Measurements from ENCODE around the gene SH3BP5.

SH3BP5 gene

DNA sequence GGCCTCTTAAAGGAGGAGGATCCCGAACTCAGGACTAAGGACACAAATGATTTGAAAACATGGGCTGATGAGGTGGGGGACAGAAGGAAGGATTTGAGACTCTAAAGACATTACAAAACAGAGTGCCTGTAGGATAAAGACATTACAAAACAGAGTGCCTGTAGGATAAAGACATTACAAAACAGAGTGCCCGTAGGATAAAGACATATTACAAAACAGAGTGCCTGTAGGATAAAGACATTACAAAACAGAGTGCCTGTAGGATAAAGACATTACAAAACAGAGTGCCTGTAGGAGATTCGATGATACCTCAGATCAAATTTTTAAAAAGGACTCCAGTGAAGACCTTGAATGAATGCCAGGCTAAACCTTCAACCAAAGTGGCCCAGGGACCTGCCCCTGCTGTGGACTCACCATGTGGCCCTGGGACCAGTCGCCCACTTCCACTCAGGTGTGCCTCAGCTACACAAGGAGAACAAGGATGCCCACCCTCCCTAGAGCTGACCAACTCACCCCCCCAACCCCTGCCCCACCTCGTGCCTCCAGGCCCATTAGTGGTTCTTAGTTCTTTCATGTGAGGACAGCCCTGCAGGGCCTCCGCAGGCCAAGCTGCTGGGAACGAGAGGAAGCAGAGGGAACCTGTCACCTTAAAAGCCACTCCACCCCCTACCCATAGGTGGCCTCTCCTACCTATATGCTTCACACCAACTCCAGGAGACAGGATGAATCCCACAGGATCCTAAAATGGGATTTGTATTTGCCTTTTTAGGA, 59.8 kb downstream of the SH3BP5 start:
- DNase-seq = no peak
- H3K27me3 Mint-ChIP-seq = peaks cover 10% of the 10 kb centered on the region
- H3K36me3 Mint-ChIP-seq (ENCODE audit: low read depth) = peaks cover 2% of the 10 kb centered on the region
- H3K9me3 Mint-ChIP-seq = no peaks in the 10 kb centered on the region
- no peak for ATAC-seq
- H3K4me1 Mint-ChIP-seq = peaks cover 77% of the 10 kb centered on the region
- H3K27ac Mint-ChIP-seq = peak overlapping the region; percentile 53
- H3K4me3 Mint-ChIP-seq = no peak overlapping the region

DNA sequence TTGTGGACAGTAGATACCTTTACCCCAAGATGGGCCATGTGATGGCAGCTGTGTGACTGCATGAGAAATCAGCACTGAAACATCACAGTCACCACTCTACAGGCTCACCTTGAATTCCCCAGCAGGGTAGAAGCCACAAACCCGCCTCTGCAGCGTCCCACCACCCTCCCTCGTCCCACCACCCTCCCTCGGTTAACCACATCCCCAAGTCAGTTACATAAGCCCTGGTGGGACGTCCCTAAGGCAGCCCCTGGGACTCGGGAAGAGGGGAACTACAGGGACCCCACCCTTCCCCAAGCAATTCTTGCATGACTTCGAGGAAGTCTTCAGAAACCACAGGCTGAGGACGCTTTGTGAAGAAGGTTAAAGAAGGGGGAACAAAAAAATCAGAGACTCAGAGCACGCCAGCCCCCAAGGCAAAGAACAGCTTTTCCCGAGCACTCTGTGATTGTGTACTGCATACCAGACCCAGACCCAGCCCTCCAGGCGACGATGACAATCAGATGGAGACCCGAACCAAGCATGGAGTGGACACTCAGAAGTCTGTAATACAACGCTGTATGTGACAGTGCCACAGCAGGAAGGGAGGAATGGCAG, 60.5 kb downstream of the SH3BP5 start:
- Mint-ChIP-seq H3K4me3 (peak overlapping the region; percentile 62), H3K36me3 (ENCODE audit: low read depth) (peaks cover 2% of the 10 kb centered on the region), H3K27ac (peak overlapping the region; percentile 53), H3K27me3 (peaks cover 10% of the 10 kb centered on the region), H3K9me3 (no peaks in the 10 kb centered on the region), H3K4me1 (peaks cover 77% of the 10 kb centered on the region)
- peak; percentile 53 for ATAC-seq
- DNase-seq = peak; percentile 74

DNA sequence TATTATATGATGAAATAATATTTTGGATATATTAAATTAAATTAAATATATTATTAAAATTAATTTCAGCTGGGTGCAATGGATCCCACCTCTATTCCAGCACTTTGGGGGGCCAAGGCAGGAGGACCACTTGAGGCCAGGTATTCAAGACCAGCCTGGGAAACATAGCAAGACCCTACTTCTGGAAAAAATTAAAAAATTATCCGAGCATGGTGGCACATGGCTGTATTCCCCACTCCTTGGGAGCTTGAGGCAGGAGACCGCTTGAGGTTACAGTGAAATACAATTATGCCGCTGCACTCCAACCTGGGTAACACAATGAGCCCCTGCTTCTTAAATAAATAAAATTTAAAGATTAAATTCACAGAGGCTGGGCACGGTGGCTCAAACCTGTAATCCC, 61.4 kb downstream of the SH3BP5 start:
- Mint-ChIP-seq H3K27me3 (peaks cover 10% of the 10 kb centered on the region), H3K4me3 (no peak overlapping the region), H3K9me3 (no peaks in the 10 kb centered on the region), H3K4me1 (peaks cover 71% of the 10 kb centered on the region), H3K27ac (no peak overlapping the region), H3K36me3 (ENCODE audit: low read depth) (peaks cover 2% of the 10 kb centered on the region)
- DNase-seq (no peak), ATAC-seq (no peak)

DNA sequence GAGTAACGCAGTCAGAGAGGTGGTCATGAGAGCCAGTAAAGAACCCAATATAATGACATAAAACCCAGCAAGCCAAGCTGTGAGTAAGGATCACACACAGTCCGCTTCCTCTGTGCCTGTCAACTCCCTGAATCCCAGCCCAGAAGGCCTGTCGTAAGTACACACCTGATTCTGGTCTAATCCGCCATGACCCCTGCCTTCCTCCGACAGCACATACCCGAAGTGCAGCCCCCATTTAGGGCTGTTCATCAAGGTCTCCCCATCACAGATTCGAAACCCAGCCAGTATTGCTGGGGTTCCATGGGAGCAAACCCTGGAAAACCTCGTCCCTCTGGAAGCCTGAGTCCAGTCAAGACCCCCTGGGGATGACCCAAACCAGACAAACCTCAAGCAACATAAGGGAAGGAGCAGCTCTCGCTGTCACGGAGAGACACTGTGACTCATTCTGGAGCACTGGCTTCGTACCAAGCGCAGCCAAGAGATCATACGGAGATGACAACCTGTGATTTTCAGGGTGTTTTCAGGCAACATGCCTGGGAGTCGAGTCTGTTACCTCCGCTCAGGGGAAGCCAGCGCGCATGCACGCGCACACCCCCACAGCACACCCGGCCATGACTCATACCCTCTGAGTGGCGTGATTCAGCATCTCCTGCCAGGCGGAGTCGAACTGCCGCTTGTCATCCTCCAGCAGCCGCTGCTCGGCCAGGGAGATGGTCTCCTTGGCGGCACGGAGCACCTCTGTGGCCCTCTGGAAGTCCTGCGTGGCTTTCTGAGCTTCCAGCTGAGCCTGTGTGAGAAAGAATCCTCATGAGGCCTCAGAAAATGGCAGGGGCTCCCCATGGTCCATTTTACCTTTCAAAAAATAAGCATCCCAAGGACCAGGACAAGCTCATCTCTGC, 63.0 kb downstream of the SH3BP5 start:
- H3K4me1 Mint-ChIP-seq = peaks cover 58% of the 10 kb centered on the region
- DNase-seq (peak; percentile 82), ATAC-seq (peak; percentile 87)
- H3K27ac Mint-ChIP-seq = peak overlapping the region; percentile 72
- no peaks in the 10 kb centered on the region for H3K9me3 Mint-ChIP-seq
- peak overlapping the region; percentile 35 for H3K4me3 Mint-ChIP-seq
- no peaks in the 10 kb centered on the region for H3K36me3 Mint-ChIP-seq (ENCODE audit: low read depth)
- peaks cover 10% of the 10 kb centered on the region for H3K27me3 Mint-ChIP-seq

DNA sequence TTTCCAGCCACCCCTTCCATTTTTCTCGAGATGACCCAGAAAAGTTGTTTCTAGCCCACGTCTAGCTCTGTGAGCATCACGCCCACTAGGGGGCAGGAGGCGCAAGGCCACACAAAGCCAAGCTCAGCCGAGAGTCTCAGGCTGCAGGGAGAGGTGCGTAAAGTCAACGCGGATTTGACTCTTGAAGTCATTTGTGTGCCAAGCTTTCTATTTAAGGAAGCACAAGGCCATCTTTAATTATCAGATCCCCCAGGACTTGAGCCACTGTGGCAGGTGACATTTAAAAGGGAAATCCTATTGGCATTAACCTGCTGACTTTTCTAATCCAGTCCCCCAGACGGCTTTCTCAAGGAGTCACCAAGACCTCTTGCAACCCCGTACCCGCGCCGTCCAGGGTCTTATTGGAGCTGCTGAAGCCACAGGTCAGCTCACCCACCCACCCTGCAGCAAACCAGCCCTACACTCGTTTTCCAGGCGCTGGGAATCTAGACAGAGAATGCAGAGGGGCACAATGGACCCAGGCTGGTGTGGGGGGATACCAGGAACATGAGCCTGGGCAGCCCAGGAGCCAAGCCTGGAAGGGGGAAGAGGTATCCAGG, 64.3 kb downstream of the SH3BP5 start:
- Mint-ChIP-seq H3K4me1 (peaks cover 49% of the 10 kb centered on the region), H3K36me3 (ENCODE audit: low read depth) (no peaks in the 10 kb centered on the region), H3K4me3 (no peak overlapping the region), H3K27me3 (peaks cover 9% of the 10 kb centered on the region), H3K9me3 (no peaks in the 10 kb centered on the region), H3K27ac (no peak overlapping the region)
- ATAC-seq (peak; percentile 45), DNase-seq (peak; percentile 85)

DNA sequence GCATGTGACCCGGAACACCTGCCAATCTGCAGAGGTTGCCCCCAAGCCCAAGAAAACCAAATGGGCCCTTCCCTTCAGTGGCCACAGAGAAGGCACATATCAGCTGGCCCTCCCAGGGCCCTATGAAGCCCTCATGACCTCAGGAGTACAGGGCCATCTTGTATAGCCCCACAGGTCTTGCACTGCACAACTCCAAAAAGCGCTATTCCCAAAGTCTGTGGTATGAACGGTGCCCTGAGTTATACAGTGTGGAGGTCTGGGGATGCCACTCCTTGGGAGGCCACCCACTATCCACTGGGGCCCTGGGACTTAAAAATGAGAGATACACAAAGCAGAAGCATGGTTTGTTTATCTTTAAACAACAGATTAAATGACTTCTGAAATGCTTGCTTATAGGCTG, 64.9 kb downstream of the SH3BP5 start:
- no peak for DNase-seq
- Mint-ChIP-seq H3K27me3 (peaks cover 5% of the 10 kb centered on the region), H3K9me3 (no peaks in the 10 kb centered on the region), H3K4me1 (peaks cover 44% of the 10 kb centered on the region), H3K27ac (no peak overlapping the region), H3K4me3 (no peak overlapping the region), H3K36me3 (ENCODE audit: low read depth) (no peaks in the 10 kb centered on the region)
- ATAC-seq = no peak

DNA sequence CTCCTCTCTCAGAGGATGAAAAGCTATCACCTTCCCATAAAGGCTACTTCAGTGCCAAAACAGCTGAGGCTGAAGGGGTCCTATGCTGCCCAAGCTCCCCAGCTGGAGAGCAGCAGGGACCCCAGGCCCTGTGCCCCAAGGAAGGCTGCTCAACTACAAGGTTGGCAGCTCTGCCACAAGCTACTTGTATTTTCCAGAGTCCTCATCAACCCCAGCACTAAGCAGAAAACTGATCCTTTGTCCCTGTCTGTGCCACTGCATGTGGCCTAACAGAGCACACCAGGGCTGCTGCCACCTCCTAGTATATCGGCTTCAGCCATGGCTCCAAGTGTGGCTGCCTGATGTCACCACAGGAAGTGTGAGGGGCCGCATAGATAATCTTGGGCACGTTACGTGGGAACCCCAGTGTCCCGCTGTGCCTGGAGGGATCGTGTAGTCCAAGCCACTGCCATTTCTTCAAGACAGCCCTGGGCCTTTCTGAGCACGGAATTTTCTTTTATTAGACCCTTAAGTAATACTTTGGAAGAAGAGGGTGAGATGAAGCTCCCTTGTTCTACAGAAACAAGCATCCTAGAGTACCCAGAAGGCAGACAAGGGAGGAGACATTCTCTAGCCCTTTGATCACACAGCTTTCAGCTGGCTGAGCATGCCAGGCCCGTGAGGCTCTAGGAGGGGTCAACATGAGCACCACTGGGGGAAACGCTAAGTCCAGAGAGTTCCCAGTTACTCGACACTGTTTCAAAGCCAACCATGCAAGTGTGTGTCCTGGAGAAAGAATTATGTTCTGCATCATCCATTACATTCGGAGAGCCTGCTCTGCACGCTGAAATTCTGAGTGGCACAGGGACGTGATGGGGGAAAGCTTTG, 65.6 kb downstream of the SH3BP5 start:
- no peak for ATAC-seq
- Mint-ChIP-seq H3K36me3 (ENCODE audit: low read depth) (no peaks in the 10 kb centered on the region), H3K27ac (peak overlapping the region; percentile 21), H3K4me1 (peaks cover 36% of the 10 kb centered on the region), H3K27me3 (no peaks in the 10 kb centered on the region), H3K9me3 (no peaks in the 10 kb centered on the region), H3K4me3 (no peak overlapping the region)
- no peak for DNase-seq

DNA sequence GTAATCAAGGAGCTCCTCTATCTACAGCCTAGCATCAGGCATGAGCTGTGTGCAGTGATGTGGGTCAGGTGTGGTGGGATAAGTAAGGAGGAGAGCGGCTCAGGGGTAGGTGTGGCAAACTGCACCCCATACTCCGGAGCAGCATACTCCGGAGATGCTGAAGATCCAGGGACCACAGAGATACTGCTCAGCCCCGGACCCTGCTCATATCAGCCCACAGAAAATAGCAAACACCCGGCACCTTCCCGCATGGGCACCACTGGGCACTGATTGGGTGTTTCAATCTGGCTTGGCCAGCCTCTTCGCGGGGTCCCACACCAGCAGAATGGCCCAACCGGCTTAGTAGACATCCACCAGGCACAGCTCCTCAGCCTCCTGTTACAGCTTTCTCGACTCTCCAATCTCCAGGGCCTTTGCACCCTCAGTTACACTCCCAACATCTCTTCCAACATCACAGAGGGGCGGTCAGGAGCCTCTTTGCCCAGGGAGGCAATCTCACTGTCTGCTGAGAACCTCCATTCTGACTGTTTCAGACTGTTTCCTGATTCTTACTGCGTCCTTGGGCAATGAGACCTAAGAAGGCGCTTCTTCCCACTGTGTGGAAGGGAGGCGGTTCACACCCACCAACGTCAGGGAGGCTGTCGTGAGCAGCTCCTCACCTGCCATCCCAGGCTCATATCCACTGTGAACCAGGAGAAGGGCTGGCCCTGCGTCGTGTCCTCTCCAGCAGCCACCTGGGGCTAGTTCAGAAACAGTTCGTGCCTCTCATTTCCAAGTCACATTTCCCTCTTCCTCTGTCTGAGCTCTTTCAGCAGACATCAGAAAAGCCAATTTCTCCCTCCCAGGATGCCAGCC, 66.5 kb downstream of the SH3BP5 start:
- ATAC-seq (no peak), DNase-seq (no peak)
- no peak overlapping the region for H3K4me3 Mint-ChIP-seq
- H3K27ac Mint-ChIP-seq = peak overlapping the region; percentile 21
- no peaks in the 10 kb centered on the region for H3K27me3 Mint-ChIP-seq
- no peaks in the 10 kb centered on the region for H3K36me3 Mint-ChIP-seq (ENCODE audit: low read depth)
- no peaks in the 10 kb centered on the region for H3K9me3 Mint-ChIP-seq
- peaks cover 32% of the 10 kb centered on the region for H3K4me1 Mint-ChIP-seq

DNA sequence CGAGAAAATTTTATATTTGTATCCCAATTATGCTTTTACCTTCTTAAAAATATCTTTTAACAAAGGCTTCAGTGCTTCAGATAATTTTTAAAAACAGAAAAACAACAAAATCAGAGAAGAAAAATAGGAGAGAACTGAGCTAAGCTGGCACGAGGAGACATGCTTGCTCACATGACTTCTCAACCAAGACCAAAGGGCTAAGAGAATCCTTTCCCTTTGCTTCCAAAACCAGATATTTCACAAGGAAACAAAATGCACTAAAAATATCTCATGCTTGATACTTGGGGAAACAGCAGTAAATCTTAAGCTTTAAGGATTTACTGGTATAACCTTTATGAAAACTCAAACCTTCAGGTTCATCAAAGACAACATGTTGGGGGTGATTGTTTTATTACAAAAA, 67.9 kb downstream of the SH3BP5 start:
- Mint-ChIP-seq H3K27me3 (no peaks in the 10 kb centered on the region), H3K9me3 (no peaks in the 10 kb centered on the region), H3K27ac (no peak overlapping the region), H3K4me3 (no peak overlapping the region), H3K36me3 (ENCODE audit: low read depth) (no peaks in the 10 kb centered on the region), H3K4me1 (peaks cover 19% of the 10 kb centered on the region)
- DNase-seq (no peak), ATAC-seq (no peak)

DNA sequence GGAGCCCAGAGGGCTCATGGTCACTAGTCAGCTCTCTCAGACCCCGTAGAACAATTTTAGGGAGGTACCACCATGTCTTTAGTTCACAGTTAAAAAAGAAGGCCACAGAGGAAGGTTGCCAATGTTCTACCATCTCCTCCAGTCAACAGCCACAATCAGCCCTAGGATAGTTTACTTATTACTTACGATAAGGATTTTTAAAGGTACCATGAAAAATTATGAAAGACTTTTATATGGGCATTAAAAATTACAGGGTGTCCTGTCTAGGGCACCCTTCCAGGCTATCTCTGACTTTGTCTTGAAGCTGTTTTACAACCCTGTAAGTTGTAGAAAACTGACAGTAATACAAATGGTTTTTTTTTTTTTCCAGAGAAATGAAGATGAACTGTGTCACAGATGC, 68.5 kb downstream of the SH3BP5 start:
- H3K9me3 Mint-ChIP-seq = no peaks in the 10 kb centered on the region

DNA sequence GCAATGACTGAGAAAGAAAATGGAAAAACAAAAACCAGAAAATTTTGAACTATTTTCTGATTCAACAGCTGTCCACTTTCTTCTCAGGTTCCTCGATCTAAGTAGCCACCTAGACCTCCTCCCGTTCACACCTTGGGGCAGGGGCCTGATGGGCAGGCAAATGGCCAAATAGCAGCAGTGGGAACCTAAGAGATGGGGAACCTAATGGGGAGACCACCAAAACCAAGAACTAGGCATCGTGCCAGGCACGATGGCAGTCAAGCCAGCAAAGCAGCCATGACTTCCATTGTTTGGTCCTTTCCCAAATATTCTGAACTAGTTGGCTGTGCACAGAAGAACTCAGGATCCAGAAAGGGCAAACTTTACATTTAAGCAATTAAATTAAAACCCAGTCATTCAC, 69.3 kb downstream of the SH3BP5 start:
- H3K4me1 Mint-ChIP-seq = peaks cover 6% of the 10 kb centered on the region
- ATAC-seq = no peak
- no peak overlapping the region for H3K27ac Mint-ChIP-seq

More for the DNA sequence above, 68.5 kb downstream of the SH3BP5 start:
- H3K4me1 Mint-ChIP-seq = peaks cover 14% of the 10 kb centered on the region
- no peak for DNase-seq
- no peak overlapping the region for H3K4me3 Mint-ChIP-seq
- no peak for ATAC-seq
- no peak overlapping the region for H3K27ac Mint-ChIP-seq
- no peaks in the 10 kb centered on the region for H3K27me3 Mint-ChIP-seq
- H3K36me3 Mint-ChIP-seq (ENCODE audit: low read depth) = peaks cover 3% of the 10 kb centered on the region

DNA sequence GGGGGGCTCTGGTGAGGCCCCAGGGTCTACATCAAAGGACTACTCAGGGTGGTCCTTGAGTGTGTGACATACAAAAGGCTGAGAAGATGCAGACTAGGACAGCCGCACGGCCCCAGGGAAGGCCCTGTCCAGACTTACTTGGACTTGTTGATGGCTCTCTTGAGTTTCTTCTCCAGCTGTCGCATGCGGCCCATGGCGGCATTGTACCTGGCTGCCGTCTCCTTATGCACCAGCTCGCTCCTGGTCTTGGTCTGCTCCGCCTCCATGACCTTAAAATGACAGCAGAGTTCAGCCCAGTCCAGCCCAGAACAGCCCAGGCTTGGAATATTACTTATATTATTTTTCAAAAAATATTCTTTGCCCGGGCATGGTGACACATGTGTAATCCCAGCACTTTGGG, 70.4 kb downstream of the SH3BP5 start:
- no peak for ATAC-seq
- Mint-ChIP-seq H3K36me3 (ENCODE audit: low read depth) (peaks cover 8% of the 10 kb centered on the region), H3K4me1 (peaks cover 2% of the 10 kb centered on the region), H3K9me3 (no peaks in the 10 kb centered on the region), H3K27me3 (no peaks in the 10 kb centered on the region), H3K4me3 (no peak overlapping the region), H3K27ac (no peak overlapping the region)
- DNase-seq = no peak

More for the DNA sequence above, 69.3 kb downstream of the SH3BP5 start:
- Mint-ChIP-seq H3K4me3 (no peak overlapping the region), H3K9me3 (no peaks in the 10 kb centered on the region), H3K36me3 (ENCODE audit: low read depth) (peaks cover 4% of the 10 kb centered on the region), H3K27me3 (no peaks in the 10 kb centered on the region)
- DNase-seq = no peak

DNA sequence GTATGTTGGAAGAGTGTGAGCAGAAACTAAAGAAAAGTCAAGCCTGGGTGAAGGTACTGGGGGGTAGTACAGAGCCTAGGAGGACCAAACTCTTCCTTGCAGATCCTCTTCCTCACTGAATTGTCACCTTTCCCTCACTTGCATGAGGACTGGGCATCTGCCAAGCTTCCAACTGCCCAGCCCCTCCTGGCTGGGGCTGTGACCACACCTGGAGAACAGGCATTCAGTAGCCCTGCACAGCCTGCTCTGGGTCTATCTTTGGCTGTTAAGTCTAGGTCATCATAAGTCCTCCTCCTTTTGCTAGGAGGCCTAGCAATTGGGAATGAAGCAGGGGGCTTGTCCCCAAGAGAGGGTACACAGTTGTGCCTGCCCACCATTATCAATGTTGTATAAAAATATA, 71.1 kb downstream of the SH3BP5 start:
- Mint-ChIP-seq H3K27me3 (no peaks in the 10 kb centered on the region), H3K4me1 (peaks cover 2% of the 10 kb centered on the region), H3K4me3 (no peak overlapping the region), H3K27ac (no peak overlapping the region), H3K36me3 (ENCODE audit: low read depth) (peaks cover 8% of the 10 kb centered on the region), H3K9me3 (no peaks in the 10 kb centered on the region)
- DNase-seq (no peak), ATAC-seq (no peak)
